Muscle layer of duodenum (tissue), 2 donors: Measurements from ENCODE around the gene RP9.

Experiments
- H3K27ac ChIP-seq: one replicate; pipeline ENCODE4 v1.7.0; 2013; ENCODE audit warnings: mild to moderate bottlenecking, low read length
- H3K27me3 ChIP-seq: one replicate; pipeline ENCODE4 v1.7.0; 2013; ENCODE audit warnings: low read depth, mild to moderate bottlenecking, control low read depth, low read length
- H3K36me3 ChIP-seq, 2 donors: one replicate each; pipeline ENCODE4 v1.7.0; 2013; ENCODE audit warnings: low read length in 2 of 2, control low read depth in 1 of 2, mild to moderate bottlenecking in 1 of 2; ENCODE audit not compliant: insufficient read depth in 2 of 2, control insufficient read depth in 1 of 2
- H3K4me1 ChIP-seq, 2 donors: one replicate each; pipeline ENCODE4 v1.7.0; 2013; ENCODE audit warnings: low read length in 2 of 2, mild to moderate bottlenecking in 2 of 2, control low read depth in 1 of 2, moderate library complexity in 1 of 2; ENCODE audit not compliant: insufficient read depth in 2 of 2, control insufficient read depth in 1 of 2
- H3K4me3 ChIP-seq, 2 donors: one replicate each; pipeline ENCODE4 v1.7.0; 2013; ENCODE audit warnings: low read length in 2 of 2, low read depth in 1 of 2, mild to moderate bottlenecking in 1 of 2
- H3K9me3 ChIP-seq, 2 donors: one replicate each; pipeline ENCODE4 v1.7.0; 2013; ENCODE audit warnings: low read length in 2 of 2, control low read depth in 1 of 2, mild to moderate bottlenecking in 1 of 2; ENCODE audit not compliant: control insufficient read depth in 1 of 2
- donor health status: healthy.

RP9 gene

GRCh38 chr7:33061282-33061937, 47.8 kb downstream of the RP9 start:
- Histone ChIP-seq H3K36me3 (no peaks in the 10 kb centered on the region), H3K27ac (peak overlapping the region; percentile 66), H3K27me3 (no peaks in the 10 kb centered on the region), H3K9me3 (peaks cover 0 to 7% of the 10 kb centered on the region in 2 donors), H3K4me3 (peak overlapping the region; percentile 78 to 95), H3K4me1 (peaks cover 6 to 32% of the 10 kb centered on the region in 2 donors)

- Histone ChIP-seq H3K4me3 (no peak overlapping the region), H3K27me3 (no peaks in the 10 kb centered on the region), H3K36me3 (no peaks in the 10 kb centered on the region), H3K27ac (no peak overlapping the region), H3K9me3 (no peaks in the 10 kb centered on the region), H3K4me1 (peaks cover 6 to 32% of the 10 kb centered on the region in 2 donors)
These were observed 49.6 kb downstream of the RP9 start for GRCh38 chr7:33059635-33060034.

- Histone ChIP-seq H3K27me3 (no peaks in the 10 kb centered on the region), H3K4me3 (no peak overlapping the region), H3K27ac (no peak overlapping the region), H3K36me3 (no peaks in the 10 kb centered on the region), H3K9me3 (no peaks in the 10 kb centered on the region), H3K4me1 (peaks cover 0 to 20% of the 10 kb centered on the region in 2 donors)
These were observed 54.0 kb downstream of the RP9 start for GRCh38 chr7:33055158-33055557.

- H3K27ac ChIP-seq, result no peak overlapping the region
These were observed 54.8 kb downstream of the RP9 start for GRCh38 chr7:33054261-33054964.

GRCh38 chr7:33053721-33054120, 55.5 kb downstream of the RP9 start:
- no peaks in the 10 kb centered on the region for H3K36me3 ChIP-seq
- peaks cover under 1 to 15% of the 10 kb centered on the region in 2 donors for H3K4me1 ChIP-seq
- no peak overlapping the region for H3K4me3 ChIP-seq
- H3K27ac ChIP-seq, result no peak overlapping the region
- no peaks in the 10 kb centered on the region for H3K27me3 ChIP-seq
- H3K9me3 ChIP-seq, result no peaks in the 10 kb centered on the region

More at GRCh38 chr7:33054261-33054964, 54.8 kb downstream of the RP9 start:
- Histone ChIP-seq H3K4me1 (peaks cover 0 to 17% of the 10 kb centered on the region in 2 donors), H3K9me3 (no peaks in the 10 kb centered on the region), H3K4me3 (no peak overlapping the region), H3K27me3 (no peaks in the 10 kb centered on the region), H3K36me3 (no peaks in the 10 kb centered on the region)

GRCh38 chr7:33050535-33051318, 58.5 kb downstream of the RP9 start:
- peaks cover 6 to 14% of the 10 kb centered on the region in 2 donors for H3K4me1 ChIP-seq
- peak overlapping the region; percentile 52 for H3K27ac ChIP-seq

GRCh38 chr7:33048704-33049103, 60.5 kb downstream of the RP9 start:
- Histone ChIP-seq H3K27me3 (no peaks in the 10 kb centered on the region), H3K4me1 (peaks cover 8 to 23% of the 10 kb centered on the region in 2 donors), H3K27ac (no peak overlapping the region), H3K4me3 (no peak overlapping the region), H3K9me3 (no peaks in the 10 kb centered on the region), H3K36me3 (no peaks in the 10 kb centered on the region)

More at GRCh38 chr7:33050535-33051318, 58.5 kb downstream of the RP9 start:
- Histone ChIP-seq H3K36me3 (no peaks in the 10 kb centered on the region), H3K4me3 (peak overlapping the region in 1 of 2 donors; percentile 16), H3K27me3 (no peaks in the 10 kb centered on the region), H3K9me3 (no peaks in the 10 kb centered on the region)

GRCh38 chr7:33048257-33048656, 60.9 kb downstream of the RP9 start:
- Histone ChIP-seq H3K36me3 (no peaks in the 10 kb centered on the region), H3K27ac (no peak overlapping the region), H3K9me3 (no peaks in the 10 kb centered on the region), H3K4me1 (peaks cover 11 to 23% of the 10 kb centered on the region in 2 donors), H3K4me3 (no peak overlapping the region), H3K27me3 (no peaks in the 10 kb centered on the region)

- H3K4me1 ChIP-seq, result peaks cover 11 to 23% of the 10 kb centered on the region in 2 donors
- no peak overlapping the region for H3K4me3 ChIP-seq
- H3K27ac ChIP-seq, result peak overlapping the region; percentile 92
- H3K9me3 ChIP-seq, result no peaks in the 10 kb centered on the region
- no peaks in the 10 kb centered on the region for H3K27me3 ChIP-seq
- no peaks in the 10 kb centered on the region for H3K36me3 ChIP-seq
These were observed 64.2 kb downstream of the RP9 start for GRCh38 chr7:33044986-33045385.
